HEK293 (cell line): ENCODE results near the gene CACYBP.

Experiments used
- CTCF ChIA-PET: fragments of 350-600 bp; formaldehyde crosslinking; extraction: SDS; loops from one replicate; lab custom pipeline; 2021; ENCODE audit warnings: antibody characterized with exemption; lab: Yijun Ruan, JAX
- POLR2A ChIA-PET: fragments of 300-600 bp; formaldehyde crosslinking; extraction: SDS; loops from one replicate; lab custom pipeline; 2020; ENCODE audit warnings: antibody characterized with exemption, inconsistent platforms; lab: Yijun Ruan, JAX
- H3K27ac ChIP-seq: fragments of 200-500 bp; sonication (Bioruptor generic); 2 replicates; pipeline ENCODE4 v1.5.1; 2014; ENCODE audit warnings: low read depth, low read length, control low read depth, inconsistent platforms; ENCODE audit errors: extremely low read depth
- H3K36me3 ChIP-seq, 2 experiments: fragments of 200-500 bp in 1 of 2; sonication (Bioruptor generic) in 1 of 2; 1 replicate in 1 of 2; 2 replicates in 1 of 2; pipeline ENCODE4 v1.5.1; 2014 to 2017; ENCODE audit warnings: inconsistent platforms in 2 of 2, low read length in 2 of 2; ENCODE audit not compliant: control insufficient read depth in 2 of 2, insufficient read depth in 1 of 2
- H3K4me1 ChIP-seq: fragments of 200-500 bp; sonication (Bioruptor generic); 2 replicates; pipeline ENCODE4 v1.5.1; 2014; ENCODE audit warnings: mild to moderate bottlenecking, low read length, inconsistent platforms; ENCODE audit not compliant: control insufficient read depth, insufficient read depth
- H3K4me3 ChIP-seq: 2 replicates; pipeline ENCODE4 v1.5.1; 2011; ENCODE audit warnings: low read depth, mild to moderate bottlenecking, control low read depth, low read length, moderate library complexity
- H3K9me3 ChIP-seq: fragments of 200-500 bp; sonication (Bioruptor generic); 2 replicates; pipeline ENCODE4 v1.5.1; 2014; ENCODE audit warnings: low read depth, low read length, inconsistent platforms; ENCODE audit not compliant: control insufficient read depth, insufficient read depth
- GLI2 ChIP-seq: fragments of 450-650 bp; formaldehyde crosslinking; IDR thresholded peaks from 2 replicates; pipeline ENCODE4; 2017; ENCODE audit warnings: missing biosample characterization, missing genetic modification characterization, low read depth, borderline replicate concordance
- IKZF3 ChIP-seq: fragments of 450-650 bp; IDR thresholded peaks from 2 replicates; pipeline ENCODE4 v1.5.0; 2018; ENCODE audit warnings: missing biosample characterization, mild to moderate bottlenecking, missing genetic modification characterization, moderate library complexity
- REPIN1 ChIP-seq: fragments of 450-650 bp; formaldehyde crosslinking; IDR thresholded peaks from 2 replicates; pipeline ENCODE4 v1.5.1; 2017; ENCODE audit warnings: missing biosample characterization, missing genetic modification characterization, low read depth
- SP3 ChIP-seq: fragments of 450-650 bp; formaldehyde crosslinking; IDR thresholded peaks from 2 replicates; pipeline ENCODE4 v1.5.1; 2016; ENCODE audit warnings: missing biosample characterization, missing genetic modification characterization
- ZNF24 ChIP-seq: fragments of 450-650 bp; formaldehyde crosslinking; IDR thresholded peaks from 2 replicates; pipeline ENCODE4 v1.5.1; 2016; ENCODE audit warnings: missing biosample characterization, missing genetic modification characterization
- ZNF529 ChIP-seq: fragments of 450-650 bp; formaldehyde crosslinking; IDR thresholded peaks from 2 replicates; pipeline ENCODE4 v1.5.1; 2017; ENCODE audit warnings: missing genetic modification characterization, missing biosample characterization; ENCODE audit not compliant: insufficient replicate concordance
- ZNF596 ChIP-seq: fragments of 450-650 bp; IDR thresholded peaks from 2 replicates; pipeline ENCODE4 v1.5.0; 2018; ENCODE audit warnings: missing biosample characterization, mild to moderate bottlenecking, missing genetic modification characterization, moderate library complexity
- ZSCAN30 ChIP-seq: fragments of 450-650 bp; IDR thresholded peaks from 2 replicates; pipeline ENCODE4 v1.5.1; 2018; ENCODE audit warnings: missing biosample characterization, mild to moderate bottlenecking, missing genetic modification characterization, moderate library complexity
- TF ChIP-seq, protein P1 (sequence below): fragments of 450-650 bp; formaldehyde crosslinking; IDR thresholded peaks from 2 replicates; pipeline ENCODE4 v1.5.1; 2017; ENCODE audit warnings: missing biosample characterization, missing genetic modification characterization
- TF ChIP-seq, protein P2 (sequence below): fragments of 450-650 bp; formaldehyde crosslinking; IDR thresholded peaks from 2 replicates; pipeline ENCODE4 v1.5.1; 2016; ENCODE audit warnings: missing biosample characterization, missing genetic modification characterization
- TF ChIP-seq, protein P3 (sequence below): fragments of 450-650 bp; formaldehyde crosslinking; conservative IDR thresholded peaks from 2 replicates; pipeline ENCODE4 v1.5.1; 2016; ENCODE audit warnings: low read depth, missing biosample characterization, missing genetic modification characterization
- TF ChIP-seq, protein P4 (sequence below): IDR thresholded peaks from 2 replicates; pipeline ENCODE4 v1.6.1; 2011; ENCODE audit warnings: mild to moderate bottlenecking, low read depth, low read length, borderline replicate concordance
- TF ChIP-seq, protein P5 (sequence below): fragments of 450-650 bp; formaldehyde crosslinking; IDR thresholded peaks from 2 replicates; pipeline ENCODE4 v1.5.1; 2017; ENCODE audit warnings: missing biosample characterization, missing genetic modification characterization
- TF ChIP-seq, protein P6 (sequence below): fragments of 450-650 bp; formaldehyde crosslinking; IDR thresholded peaks from 2 replicates; pipeline ENCODE4 v1.5.1; 2016; ENCODE audit warnings: missing biosample characterization, missing genetic modification characterization
- TF ChIP-seq, protein P7 (sequence below): fragments of 450-650 bp; formaldehyde crosslinking; IDR thresholded peaks from 2 replicates; pipeline ENCODE4 v1.5.1; 2016; ENCODE audit warnings: missing biosample characterization, missing genetic modification characterization

The CACYBP gene

DNA sequence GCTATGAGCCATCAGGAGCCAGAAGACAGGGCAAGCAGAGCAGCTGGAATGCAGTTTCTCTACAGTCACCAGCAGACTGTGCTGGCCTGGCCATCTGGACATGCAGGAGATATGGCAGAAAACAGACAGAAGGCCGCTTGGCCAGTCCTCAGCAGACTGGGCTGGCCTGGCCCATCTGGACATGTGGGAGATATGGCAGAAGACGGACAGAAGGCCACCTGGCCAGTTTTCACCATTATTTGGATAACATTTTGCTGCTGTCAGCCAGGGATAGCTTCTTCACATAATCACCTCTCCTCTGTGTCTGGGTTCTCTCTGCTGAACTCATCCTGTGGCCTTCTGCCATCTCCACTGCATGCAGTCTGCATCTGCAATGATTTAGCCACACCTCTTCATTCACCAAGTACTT is 25.0 kb upstream of the CACYBP start:
- H3K27ac ChIP-seq = no peak overlapping the region
- H3K9me3 ChIP-seq = no peaks in the 10 kb centered on the region
- CTCF ChIA-PET = interaction anchor here (0.7 kb wide), 1 partner anchor 80 kb away, joined by 3 read pairs; no protein-coding TSS in a partner anchor
- no peak overlapping the region for H3K4me3 ChIP-seq
- peaks cover 0 to 4% of the 10 kb centered on the region in 2 experiments; a peak in 1 of 3 replicates for H3K36me3 ChIP-seq
- H3K4me1 ChIP-seq = no peaks in the 10 kb centered on the region
- POLR2A ChIA-PET = interaction anchor here (0.6 kb wide), 1 partner anchor 25 kb away, joined by 6 read pairs; the partner anchor contains the start of gene CACYBP
- TF ChIP-seq, protein P1, sequence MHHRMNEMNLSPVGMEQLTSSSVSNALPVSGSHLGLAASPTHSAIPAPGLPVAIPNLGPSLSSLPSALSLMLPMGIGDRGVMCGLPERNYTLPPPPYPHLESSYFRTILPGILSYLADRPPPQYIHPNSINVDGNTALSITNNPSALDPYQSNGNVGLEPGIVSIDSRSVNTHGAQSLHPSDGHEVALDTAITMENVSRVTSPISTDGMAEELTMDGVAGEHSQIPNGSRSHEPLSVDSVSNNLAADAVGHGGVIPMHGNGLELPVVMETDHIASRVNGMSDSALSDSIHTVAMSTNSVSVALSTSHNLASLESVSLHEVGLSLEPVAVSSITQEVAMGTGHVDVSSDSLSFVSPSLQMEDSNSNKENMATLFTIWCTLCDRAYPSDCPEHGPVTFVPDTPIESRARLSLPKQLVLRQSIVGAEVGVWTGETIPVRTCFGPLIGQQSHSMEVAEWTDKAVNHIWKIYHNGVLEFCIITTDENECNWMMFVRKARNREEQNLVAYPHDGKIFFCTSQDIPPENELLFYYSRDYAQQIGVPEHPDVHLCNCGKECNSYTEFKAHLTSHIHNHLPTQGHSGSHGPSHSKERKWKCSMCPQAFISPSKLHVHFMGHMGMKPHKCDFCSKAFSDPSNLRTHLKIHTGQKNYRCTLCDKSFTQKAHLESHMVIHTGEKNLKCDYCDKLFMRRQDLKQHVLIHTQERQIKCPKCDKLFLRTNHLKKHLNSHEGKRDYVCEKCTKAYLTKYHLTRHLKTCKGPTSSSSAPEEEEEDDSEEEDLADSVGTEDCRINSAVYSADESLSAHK (tag by site-specific recombination) = no peak
- TF ChIP-seq, protein P2, sequence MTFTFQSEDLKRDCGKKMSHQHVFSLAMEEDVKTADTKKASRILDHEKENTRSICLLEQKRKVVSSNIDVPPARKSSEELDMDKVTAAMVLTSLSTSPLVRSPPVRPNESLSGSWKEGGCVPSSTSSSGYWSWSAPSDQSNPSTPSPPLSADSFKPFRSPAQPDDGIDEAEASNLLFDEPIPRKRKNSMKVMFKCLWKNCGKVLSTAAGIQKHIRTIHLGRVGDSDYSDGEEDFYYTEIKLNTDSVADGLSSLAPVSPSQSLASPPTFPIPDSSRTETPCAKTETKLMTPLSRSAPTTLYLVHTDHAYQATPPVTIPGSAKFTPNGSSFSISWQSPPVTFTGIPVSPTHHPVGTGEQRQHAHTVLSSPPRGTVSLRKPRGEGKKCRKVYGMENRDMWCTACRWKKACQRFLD (tag by site-specific recombination) = no peak
- TF ChIP-seq ZNF529 (no peak), SP3 (no peak)

DNA sequence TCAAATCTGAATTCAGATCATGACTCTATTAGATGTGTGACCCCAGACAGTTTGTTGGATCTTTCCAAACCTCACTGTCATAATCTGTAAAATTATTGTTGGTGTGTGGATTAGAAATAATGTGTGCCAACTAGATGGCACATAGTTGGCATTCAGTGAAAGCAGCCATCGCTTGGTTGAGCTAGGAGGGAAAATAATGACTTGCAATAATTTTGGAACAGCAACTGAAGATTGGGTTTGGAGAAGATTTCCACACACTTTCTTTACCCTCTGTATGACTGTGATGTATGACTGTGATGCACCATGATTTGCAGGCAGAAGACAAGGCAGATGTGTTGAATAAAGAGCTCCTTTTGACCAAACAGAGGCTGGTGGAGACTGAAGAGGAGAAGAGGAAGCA is 24.0 kb upstream of the CACYBP start:
- Histone ChIP-seq H3K36me3 (peaks cover 0 to 4% of the 10 kb centered on the region in 2 experiments; a peak in 1 of 3 replicates), H3K27ac (no peak overlapping the region), H3K4me3 (no peak overlapping the region), H3K9me3 (no peaks in the 10 kb centered on the region), H3K4me1 (no peaks in the 10 kb centered on the region)
- ChIA-PET POLR2A (no interaction called here), CTCF (no interaction called here)
- TF ChIP-seq ZSCAN30 (tag by site-specific recombination) (no peak), ZNF596 (no peak), ZNF24 (no peak), ZNF529 (no peak), IKZF3 (no peak), REPIN1 (tag by site-specific recombination) (no peak), GLI2 (tag by site-specific recombination) (no peak)
- TF ChIP-seq, protein P3, sequence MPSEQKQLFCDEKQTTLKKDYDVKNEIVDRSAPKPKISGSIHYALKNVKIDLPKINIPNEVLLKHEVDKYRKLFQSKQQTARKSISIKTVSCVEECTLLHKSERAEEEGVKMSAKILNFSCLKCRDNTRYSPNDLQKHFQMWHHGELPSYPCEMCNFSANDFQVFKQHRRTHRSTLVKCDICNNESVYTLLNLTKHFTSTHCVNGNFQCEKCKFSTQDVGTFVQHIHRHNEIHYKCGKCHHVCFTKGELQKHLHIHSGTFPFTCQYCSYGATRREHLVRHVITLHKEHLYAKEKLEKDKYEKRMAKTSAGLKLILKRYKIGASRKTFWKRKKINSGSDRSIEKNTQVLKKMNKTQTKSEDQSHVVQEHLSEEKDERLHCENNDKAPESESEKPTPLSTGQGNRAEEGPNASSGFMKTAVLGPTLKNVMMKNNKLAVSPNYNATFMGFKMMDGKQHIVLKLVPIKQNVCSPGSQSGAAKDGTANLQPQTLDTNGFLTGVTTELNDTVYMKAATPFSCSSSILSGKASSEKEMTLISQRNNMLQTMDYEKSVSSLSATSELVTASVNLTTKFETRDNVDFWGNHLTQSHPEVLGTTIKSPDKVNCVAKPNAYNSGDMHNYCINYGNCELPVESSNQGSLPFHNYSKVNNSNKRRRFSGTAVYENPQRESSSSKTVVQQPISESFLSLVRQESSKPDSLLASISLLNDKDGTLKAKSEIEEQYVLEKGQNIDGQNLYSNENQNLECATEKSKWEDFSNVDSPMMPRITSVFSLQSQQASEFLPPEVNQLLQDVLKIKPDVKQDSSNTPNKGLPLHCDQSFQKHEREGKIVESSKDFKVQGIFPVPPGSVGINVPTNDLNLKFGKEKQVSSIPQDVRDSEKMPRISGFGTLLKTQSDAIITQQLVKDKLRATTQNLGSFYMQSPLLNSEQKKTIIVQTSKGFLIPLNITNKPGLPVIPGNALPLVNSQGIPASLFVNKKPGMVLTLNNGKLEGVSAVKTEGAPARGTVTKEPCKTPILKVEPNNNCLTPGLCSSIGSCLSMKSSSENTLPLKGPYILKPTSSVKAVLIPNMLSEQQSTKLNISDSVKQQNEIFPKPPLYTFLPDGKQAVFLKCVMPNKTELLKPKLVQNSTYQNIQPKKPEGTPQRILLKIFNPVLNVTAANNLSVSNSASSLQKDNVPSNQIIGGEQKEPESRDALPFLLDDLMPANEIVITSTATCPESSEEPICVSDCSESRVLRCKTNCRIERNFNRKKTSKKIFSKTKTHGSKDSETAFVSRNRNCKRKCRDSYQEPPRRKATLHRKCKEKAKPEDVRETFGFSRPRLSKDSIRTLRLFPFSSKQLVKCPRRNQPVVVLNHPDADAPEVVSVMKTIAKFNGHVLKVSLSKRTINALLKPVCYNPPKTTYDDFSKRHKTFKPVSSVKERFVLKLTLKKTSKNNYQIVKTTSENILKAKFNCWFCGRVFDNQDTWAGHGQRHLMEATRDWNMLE (tag by site-specific recombination) = no peak
- TF ChIP-seq, protein P4, sequence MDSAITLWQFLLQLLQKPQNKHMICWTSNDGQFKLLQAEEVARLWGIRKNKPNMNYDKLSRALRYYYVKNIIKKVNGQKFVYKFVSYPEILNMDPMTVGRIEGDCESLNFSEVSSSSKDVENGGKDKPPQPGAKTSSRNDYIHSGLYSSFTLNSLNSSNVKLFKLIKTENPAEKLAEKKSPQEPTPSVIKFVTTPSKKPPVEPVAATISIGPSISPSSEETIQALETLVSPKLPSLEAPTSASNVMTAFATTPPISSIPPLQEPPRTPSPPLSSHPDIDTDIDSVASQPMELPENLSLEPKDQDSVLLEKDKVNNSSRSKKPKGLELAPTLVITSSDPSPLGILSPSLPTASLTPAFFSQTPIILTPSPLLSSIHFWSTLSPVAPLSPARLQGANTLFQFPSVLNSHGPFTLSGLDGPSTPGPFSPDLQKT = no peak
- TF ChIP-seq, protein P5, sequence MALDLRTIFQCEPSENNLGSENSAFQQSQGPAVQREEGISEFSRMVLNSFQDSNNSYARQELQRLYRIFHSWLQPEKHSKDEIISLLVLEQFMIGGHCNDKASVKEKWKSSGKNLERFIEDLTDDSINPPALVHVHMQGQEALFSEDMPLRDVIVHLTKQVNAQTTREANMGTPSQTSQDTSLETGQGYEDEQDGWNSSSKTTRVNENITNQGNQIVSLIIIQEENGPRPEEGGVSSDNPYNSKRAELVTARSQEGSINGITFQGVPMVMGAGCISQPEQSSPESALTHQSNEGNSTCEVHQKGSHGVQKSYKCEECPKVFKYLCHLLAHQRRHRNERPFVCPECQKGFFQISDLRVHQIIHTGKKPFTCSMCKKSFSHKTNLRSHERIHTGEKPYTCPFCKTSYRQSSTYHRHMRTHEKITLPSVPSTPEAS (tag by site-specific recombination) = no peak
- TF ChIP-seq, protein P6, sequence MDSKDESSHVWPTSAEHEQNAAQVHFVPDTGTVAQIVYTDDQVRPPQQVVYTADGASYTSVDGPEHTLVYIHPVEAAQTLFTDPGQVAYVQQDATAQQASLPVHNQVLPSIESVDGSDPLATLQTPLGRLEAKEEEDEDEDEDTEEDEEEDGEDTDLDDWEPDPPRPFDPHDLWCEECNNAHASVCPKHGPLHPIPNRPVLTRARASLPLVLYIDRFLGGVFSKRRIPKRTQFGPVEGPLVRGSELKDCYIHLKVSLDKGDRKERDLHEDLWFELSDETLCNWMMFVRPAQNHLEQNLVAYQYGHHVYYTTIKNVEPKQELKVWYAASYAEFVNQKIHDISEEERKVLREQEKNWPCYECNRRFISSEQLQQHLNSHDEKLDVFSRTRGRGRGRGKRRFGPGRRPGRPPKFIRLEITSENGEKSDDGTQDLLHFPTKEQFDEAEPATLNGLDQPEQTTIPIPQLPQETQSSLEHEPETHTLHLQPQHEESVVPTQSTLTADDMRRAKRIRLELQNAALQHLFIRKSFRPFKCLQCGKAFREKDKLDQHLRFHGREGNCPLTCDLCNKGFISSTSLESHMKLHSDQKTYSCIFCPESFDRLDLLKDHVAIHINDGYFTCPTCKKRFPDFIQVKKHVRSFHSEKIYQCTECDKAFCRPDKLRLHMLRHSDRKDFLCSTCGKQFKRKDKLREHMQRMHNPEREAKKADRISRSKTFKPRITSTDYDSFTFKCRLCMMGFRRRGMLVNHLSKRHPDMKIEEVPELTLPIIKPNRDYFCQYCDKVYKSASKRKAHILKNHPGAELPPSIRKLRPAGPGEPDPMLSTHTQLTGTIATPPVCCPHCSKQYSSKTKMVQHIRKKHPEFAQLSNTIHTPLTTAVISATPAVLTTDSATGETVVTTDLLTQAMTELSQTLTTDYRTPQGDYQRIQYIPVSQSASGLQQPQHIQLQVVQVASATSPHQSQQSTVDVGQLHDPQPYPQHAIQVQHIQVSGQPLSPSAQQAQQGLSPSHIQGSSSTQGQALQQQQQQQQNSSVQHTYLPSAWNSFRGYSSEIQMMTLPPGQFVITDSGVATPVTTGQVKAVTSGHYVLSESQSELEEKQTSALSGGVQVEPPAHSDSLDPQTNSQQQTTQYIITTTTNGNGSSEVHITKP (tag by site-specific recombination) = no peak
- TF ChIP-seq, protein P7, sequence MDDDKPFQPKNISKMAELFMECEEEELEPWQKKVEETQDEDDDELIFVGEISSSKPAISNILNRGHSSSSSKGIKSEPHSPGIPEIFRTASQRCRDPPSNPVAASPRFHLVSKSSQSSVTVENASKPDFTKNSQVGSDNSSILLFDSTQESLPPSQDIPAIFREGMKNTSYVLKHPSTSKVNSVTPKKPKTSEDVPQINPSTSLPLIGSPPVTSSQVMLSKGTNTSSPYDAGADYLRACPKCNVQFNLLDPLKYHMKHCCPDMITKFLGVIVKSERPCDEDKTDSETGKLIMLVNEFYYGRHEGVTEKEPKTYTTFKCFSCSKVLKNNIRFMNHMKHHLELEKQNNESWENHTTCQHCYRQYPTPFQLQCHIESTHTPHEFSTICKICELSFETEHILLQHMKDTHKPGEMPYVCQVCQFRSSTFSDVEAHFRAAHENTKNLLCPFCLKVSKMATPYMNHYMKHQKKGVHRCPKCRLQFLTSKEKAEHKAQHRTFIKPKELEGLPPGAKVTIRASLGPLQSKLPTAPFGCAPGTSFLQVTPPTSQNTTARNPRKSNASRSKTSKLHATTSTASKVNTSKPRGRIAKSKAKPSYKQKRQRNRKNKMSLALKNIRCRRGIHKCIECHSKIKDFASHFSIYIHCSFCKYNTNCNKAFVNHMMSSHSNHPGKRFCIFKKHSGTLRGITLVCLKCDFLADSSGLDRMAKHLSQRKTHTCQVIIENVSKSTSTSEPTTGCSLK = no peak
